Thyroid gland (tissue), 4 donors: Measurements from ENCODE around the gene CDR2L. TPM values are rescaled to one million over a fixed set of nuclear protein-coding genes. Genes with fewer than 3 reads are reported as not detected.

ENCODE experiments used
- DNase-seq, 2 donors: peaks; one replicate each; pipeline ENCODE4 v3.0.0-alpha.2; 2019
- H3K27ac ChIP-seq, 3 donors: fragments of 200-600 bp; sonication (generic); 1 replicate in 2 of 3; 2 replicates in 1 of 3; pipeline ENCODE4 v1.5.1; 2016 to 2019; ENCODE audit warnings: mild to moderate bottlenecking in 1 of 3, moderate library complexity in 1 of 3
- H3K27me3 ChIP-seq: fragments of 200-600 bp; sonication (generic); one replicate; pipeline ENCODE4 v1.5.1; 2019
- H3K36me3 ChIP-seq, 2 donors: fragments of 200-600 bp; sonication (generic); one replicate each; pipeline ENCODE4 v1.5.1; 2016 to 2019
- H3K4me1 ChIP-seq, 2 donors: fragments of 200-600 bp; sonication (generic); one replicate each; pipeline ENCODE4 v1.5.1; 2017 to 2019
- H3K4me3 ChIP-seq, 3 donors: fragments of 200-600 bp; sonication (generic); replicated peaks in 1 of 3; 1 replicate in 2 of 3; 2 replicates in 1 of 3; pipeline ENCODE4 v1.5.1; 2016; ENCODE audit warnings: mild to moderate bottlenecking in 1 of 3
- H3K9me3 ChIP-seq: fragments of 200-600 bp; sonication (generic); one replicate; pipeline ENCODE4 v1.5.1; 2017
- CTCF ChIP-seq, 6 experiments: fragments of 200-600 bp in 3 of 6; fragments of 450-650 bp in 3 of 6; sonication (generic) in 3 of 6; IDR thresholded peaks; one replicate each; pipeline ENCODE4 v1.5.1; 2016 to 2019; ENCODE audit warnings: antibody characterized with exemption in 6 of 6, mild to moderate bottlenecking in 2 of 6, inconsistent platforms in 1 of 6, moderate library complexity in 1 of 6
- POLR2A ChIP-seq, 2 donors: fragments of 450-650 bp; IDR thresholded peaks; one replicate each; pipeline ENCODE4 v1.6.1; 2017; ENCODE audit warnings: antibody characterized with exemption in 2 of 2, mild to moderate bottlenecking in 2 of 2, moderate library complexity in 1 of 2
- WGBS, 2 donors: methylation state at CpG; one replicate each; pipeline ENCODE4 v1.1.5; 2017; 5-methylcytosine and 5-hydroxymethylcytosine counted together
- intact Hi-C: fragments of 100-400 bp; cut with DNase I; formaldehyde crosslinking; loops from one replicate; pipeline ENCODE4 v1.15.1; 2023
- total RNA-seq, 4 donors: library from RNA; depleted of rRNA; stranded (reverse); fragments of >200 nt; gene quantifications; one replicate each; pipeline ENCODE4 v1.2.3, GENCODE V29; 2016

CDR2L gene
- total RNA-seq, 4 donors from 2014 or later, result 2.6 to 9.8 (median 4.2) TPM

- no peak for TF ChIP-seq POLR2A (IDR thresholded peaks at IDR 0.05)
- Histone ChIP-seq H3K27ac (no peak overlapping the region), H3K36me3 (no peaks in the 10 kb centered on the region), H3K4me1 (no peaks in the 10 kb centered on the region), H3K9me3 (no peaks in the 10 kb centered on the region), H3K4me3 (no peak overlapping the region), H3K27me3 (no peaks in the 10 kb centered on the region)
- WGBS, 2 donors, result 54 to 55% methylated on average over 3 to 7 of the region's 8 CpGs
- no peak for DNase-seq
- intact Hi-C loops, result no loop called here
These were observed 37.2 kb upstream of the CDR2L start for GRCh38 chr17:74950207-74950606.

- DNase-seq, result no peak
- H3K4me1 ChIP-seq, result no peaks in the 10 kb centered on the region
- no peak overlapping the region for H3K4me3 ChIP-seq
- TF ChIP-seq CTCF (IDR thresholded peaks at IDR 0.05) (no peak), POLR2A (IDR thresholded peaks at IDR 0.05) (no peak)
- WGBS, 2 donors, result 54 to 73% methylated on average over 2 to 3 of the region's 3 CpGs
- H3K9me3 ChIP-seq, result no peaks in the 10 kb centered on the region
- H3K36me3 ChIP-seq, result no peaks in the 10 kb centered on the region
- H3K27ac ChIP-seq, result no peak overlapping the region
- H3K27me3 ChIP-seq, result no peaks in the 10 kb centered on the region
- intact Hi-C loops, result no loop called here
These were observed 36.4 kb upstream of the CDR2L start for GRCh38 chr17:74951065-74951464.

GRCh38 chr17:74951680-74952421 is 35.6 kb upstream of the CDR2L start:
- TF ChIP-seq CTCF (IDR thresholded peaks at IDR 0.05), result no peak
- no peaks in the 10 kb centered on the region for H3K36me3 ChIP-seq
- H3K4me1 ChIP-seq, result no peaks in the 10 kb centered on the region
- intact Hi-C loops, result no loop called here
- 68 to 82% methylated on average over 11 to 12 of the region's 32 CpGs for WGBS, 2 donors
- no peak overlapping the region for H3K4me3 ChIP-seq
- H3K27ac ChIP-seq, result no peak overlapping the region
- no peaks in the 10 kb centered on the region for H3K27me3 ChIP-seq
- DNase-seq, result no peak
- H3K9me3 ChIP-seq, result no peaks in the 10 kb centered on the region

- H3K27me3 ChIP-seq, result no peaks in the 10 kb centered on the region
- DNase-seq, result no peak
These were observed 34.9 kb upstream of the CDR2L start for GRCh38 chr17:74952431-74953133.

GRCh38 chr17:74953134-74953687 is 34.2 kb upstream of the CDR2L start:
- no peak for TF ChIP-seq CTCF (IDR thresholded peaks at IDR 0.05)
- no peak for DNase-seq
- no peaks in the 10 kb centered on the region for H3K4me1 ChIP-seq
- H3K9me3 ChIP-seq, result no peaks in the 10 kb centered on the region
- H3K36me3 ChIP-seq, result no peaks in the 10 kb centered on the region
- no peaks in the 10 kb centered on the region for H3K27me3 ChIP-seq
- H3K27ac ChIP-seq, result no peak overlapping the region
- 85 to 87% methylated on average over 4 to 11 of the region's 11 CpGs for WGBS, 2 donors
- intact Hi-C loops, result no loop called here
- H3K4me3 ChIP-seq, result no peak overlapping the region

More at GRCh38 chr17:74952431-74953133, 34.9 kb upstream of the CDR2L start:
- whole genome bisulfite sequencing, 2 donors, result 79 to 92% methylated on average over 20 to 23 of the region's 24 CpGs
- Histone ChIP-seq H3K9me3 (no peaks in the 10 kb centered on the region), H3K4me3 (no peak overlapping the region), H3K36me3 (no peaks in the 10 kb centered on the region), H3K4me1 (no peaks in the 10 kb centered on the region), H3K27ac (no peak overlapping the region)
- TF ChIP-seq CTCF (IDR thresholded peaks at IDR 0.05) (no peak), POLR2A (IDR thresholded peaks at IDR 0.05) (no peak)
- intact Hi-C loops, result no loop called here
